HG02973 (cell line): Measurements from ENCODE around the gene FAM53B.
"Not testable (repeated sequence)": the region's sequence is repeated elsewhere in the genome, so short reads cannot be mapped to it uniquely, and the experiment has no call there.

Experiments used
- ATAC-seq: cut with Tn5 transposase; IDR thresholded peaks from one replicate; pipeline ENCODE4 v1.9.1; 2021; ENCODE audit warnings: moderate library complexity; ENCODE audit not compliant: unreplicated experiment

FAM53B gene

GRCh38 chr10:124589491-124590041 is 154.6 kb downstream of the FAM53B start:
- no peak for ATAC-seq

GRCh38 chr10:124588736-124589490 is 155.3 kb downstream of the FAM53B start:
- no peak for ATAC-seq

- not testable (repeated sequence) for ATAC-seq
Measured at GRCh38 chr10:124588341-124588735, 155.8 kb downstream of the FAM53B start.

GRCh38 chr10:124587811-124588211 is 156.4 kb downstream of the FAM53B start:
- no peak for ATAC-seq

GRCh38 chr10:124586142-124586541 is 158.0 kb downstream of the FAM53B start:
- no peak for ATAC-seq

- ATAC-seq: no peak
Measured at GRCh38 chr10:124579011-124579399, 165.2 kb downstream of the FAM53B start.

- ATAC-seq: no peak
Measured at GRCh38 chr10:124578231-124579010, 165.8 kb downstream of the FAM53B start.

- no peak for ATAC-seq
Measured at GRCh38 chr10:124577651-124578050, 166.5 kb downstream of the FAM53B start.

GRCh38 chr10:124576526-124577420 is 167.4 kb downstream of the FAM53B start:
- ATAC-seq: no peak

GRCh38 chr10:124575107-124576035 is 168.8 kb downstream of the FAM53B start:
- ATAC-seq: no peak

GRCh38 chr10:124574456-124575070 is 169.6 kb downstream of the FAM53B start:
- ATAC-seq: no peak

GRCh38 chr10:124573726-124574455 is 170.3 kb downstream of the FAM53B start:
- no peak for ATAC-seq

GRCh38 chr10:124572751-124573150 is 171.4 kb downstream of the FAM53B start:
- ATAC-seq: no peak

GRCh38 chr10:124570646-124571045 is 173.5 kb downstream of the FAM53B start:
- no peak for ATAC-seq

- no peak for ATAC-seq
Measured at GRCh38 chr10:124569623-124570470, 174.3 kb downstream of the FAM53B start.
